PFSK-1 (cell line): ENCODE data around the gene VPS45.

Source experiments
- POLR2AphosphoS5 ChIP-seq: IDR thresholded peaks from 2 replicates; pipeline ENCODE4 v1.6.1; 2012; ENCODE audit warnings: low read depth, mild to moderate bottlenecking, control low read depth, low read length, moderate library complexity
- REST ChIP-seq, 2 experiments: IDR thresholded peaks; 2 replicates each; pipeline versions ENCODE4 v1.6.1 to v1.8.0; 2011 to 2012; ENCODE audit warnings: low read depth in 2 of 2, low read length in 2 of 2, control low read depth in 1 of 2, inconsistent platforms in 1 of 2, mild to moderate bottlenecking in 1 of 2, moderate library complexity in 1 of 2; ENCODE audit not compliant: insufficient read depth in 1 of 2

- TF ChIP-seq REST (IDR thresholded peaks at IDR 0.05; ENCODE audit: insufficient read depth in 1 of 2, low read depth in 2 of 2, low read length in 2 of 2) (no peak), POLR2AphosphoS5 (no peak)
Measured at GRCh38 chr1:150127464-150127863, 59.9 kb downstream of the VPS45 start.
